ENCODE measurements around the gene RRP7A. TPM values are rescaled to one million over a fixed set of nuclear protein-coding genes. Genes with fewer than 3 reads are reported as not detected.
"Not testable (repeated sequence)": the region's sequence is repeated elsewhere in the genome, so short reads cannot be mapped to it uniquely, and the experiment has no call there.

The RRP7A gene
- total RNA-seq, 2 experiments from 2014 or later: 45.4 to 48.3 TPM

DNA sequence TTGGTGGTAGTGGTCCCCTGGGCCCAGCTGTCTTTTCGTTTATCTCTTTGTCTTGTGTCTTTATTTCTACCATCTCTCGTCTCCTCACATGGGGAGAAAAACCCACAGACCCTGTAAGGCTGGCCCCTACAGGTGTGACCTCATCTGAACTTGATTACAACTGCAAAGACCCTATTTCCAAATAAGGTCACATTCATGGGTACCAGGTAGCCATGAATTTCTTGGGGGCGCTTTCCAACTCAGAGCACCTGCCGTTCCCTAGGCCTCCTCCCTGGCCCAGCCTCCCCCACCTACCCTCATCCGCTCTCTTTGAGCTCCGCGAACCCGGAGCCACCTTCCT lies 14.0 kb upstream of the RRP7A start:
- Mint-ChIP-seq H3K27ac (peak overlapping the region; percentile 87), H3K9me3 (no peaks in the 10 kb centered on the region), H3K4me3 (peak overlapping the region; percentile 84), H3K4me1 (ENCODE audit: low read depth) (peaks cover 9% of the 10 kb centered on the region), H3K27me3 (no peaks in the 10 kb centered on the region), H3K36me3 (ENCODE audit: low read depth) (no peaks in the 10 kb centered on the region)
- ChIA-PET CTCF (interaction anchor here (1.4 to 1.6 kb wide), 2 partner anchors 12 to 27 kb away, joined by 3 to 4 read pairs; no protein-coding TSS in a partner anchor), POLR2A (no interaction called here)
- Histone ChIP-seq H3K9me3 (ENCODE audit: control insufficient read depth in 1 of 2, insufficient read depth in 1 of 2, low read length in 2 of 2) (no peaks in the 10 kb centered on the region), H3K27me3 (ENCODE audit: control insufficient read depth in 1 of 2, insufficient read depth in 2 of 2, low read length in 2 of 2) (no peaks in the 10 kb centered on the region), H3K27ac (ENCODE audit: low read depth in 1 of 2, low read length in 2 of 2) (peak overlapping the region; percentile 48 to 81), H3K4me3 (ENCODE audit: low read length) (peak overlapping the region; percentile 53), H3K36me3 (ENCODE audit: insufficient read depth, low read length) (no peaks in the 10 kb centered on the region), H3K4me1 (ENCODE audit: insufficient read depth, low read length) (peaks cover 14% of the 10 kb centered on the region)
- ATAC-seq (ENCODE audit: poor library complexity) (no peak), DNase-seq (no peak)
- intact Hi-C loops (cut with DNase I, micrococcal nuclease): loop anchor here in 1 of 2 experiments (5.0 kb wide), 1 partner anchor 289 kb away; no protein-coding TSS in a partner anchor
- TF ChIP-seq, protein P1, sequence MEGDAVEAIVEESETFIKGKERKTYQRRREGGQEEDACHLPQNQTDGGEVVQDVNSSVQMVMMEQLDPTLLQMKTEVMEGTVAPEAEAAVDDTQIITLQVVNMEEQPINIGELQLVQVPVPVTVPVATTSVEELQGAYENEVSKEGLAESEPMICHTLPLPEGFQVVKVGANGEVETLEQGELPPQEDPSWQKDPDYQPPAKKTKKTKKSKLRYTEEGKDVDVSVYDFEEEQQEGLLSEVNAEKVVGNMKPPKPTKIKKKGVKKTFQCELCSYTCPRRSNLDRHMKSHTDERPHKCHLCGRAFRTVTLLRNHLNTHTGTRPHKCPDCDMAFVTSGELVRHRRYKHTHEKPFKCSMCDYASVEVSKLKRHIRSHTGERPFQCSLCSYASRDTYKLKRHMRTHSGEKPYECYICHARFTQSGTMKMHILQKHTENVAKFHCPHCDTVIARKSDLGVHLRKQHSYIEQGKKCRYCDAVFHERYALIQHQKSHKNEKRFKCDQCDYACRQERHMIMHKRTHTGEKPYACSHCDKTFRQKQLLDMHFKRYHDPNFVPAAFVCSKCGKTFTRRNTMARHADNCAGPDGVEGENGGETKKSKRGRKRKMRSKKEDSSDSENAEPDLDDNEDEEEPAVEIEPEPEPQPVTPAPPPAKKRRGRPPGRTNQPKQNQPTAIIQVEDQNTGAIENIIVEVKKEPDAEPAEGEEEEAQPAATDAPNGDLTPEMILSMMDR (IDR thresholded peaks at IDR 0.05): no peak

DNA sequence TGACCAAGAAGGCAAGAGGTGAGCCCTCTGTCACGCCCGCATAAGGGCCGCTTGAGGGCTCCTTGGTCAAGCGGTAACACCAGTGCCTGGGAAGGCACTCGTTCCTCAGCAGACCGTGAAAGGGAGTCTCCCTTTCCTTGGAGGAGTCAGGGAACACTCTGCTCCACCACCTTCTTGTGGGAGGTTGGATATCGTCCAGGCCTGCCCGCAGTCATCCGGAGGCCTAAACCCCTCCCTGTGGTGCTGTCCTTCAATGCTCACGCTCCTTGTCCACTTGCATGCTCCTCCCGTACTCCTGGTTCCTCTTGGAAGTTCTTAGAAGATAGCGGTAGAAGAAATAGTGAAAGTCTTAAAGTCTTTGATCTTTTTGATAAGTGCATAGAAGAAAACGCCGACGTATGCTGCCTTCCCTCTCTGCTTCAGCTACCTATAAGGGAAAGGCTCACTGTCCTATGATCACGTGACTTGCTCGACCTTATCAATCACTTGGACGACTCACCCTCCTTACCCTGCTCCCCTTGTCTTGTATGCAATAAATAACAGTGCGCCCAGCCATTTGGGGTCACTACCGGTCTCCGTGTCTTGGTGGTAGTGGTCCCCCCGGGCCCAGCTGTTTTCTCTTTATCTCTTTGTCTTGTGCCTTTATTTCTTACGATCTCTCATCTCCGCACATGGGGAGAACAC lies 11.9 kb upstream of the RRP7A start:
- H3K4me3 Mint-ChIP-seq; H3K36me3 Mint-ChIP-seq (ENCODE audit: low read depth); H3K27ac ChIP-seq (ENCODE audit: low read depth in 1 of 2, low read length in 2 of 2); H3K27me3 Mint-ChIP-seq; H3K9me3 Mint-ChIP-seq; ATAC-seq (ENCODE audit: poor library complexity); CTCF ChIA-PET; H3K4me3 ChIP-seq (ENCODE audit: low read length); H3K27ac Mint-ChIP-seq; H3K4me1 Mint-ChIP-seq (ENCODE audit: low read depth); H3K36me3 ChIP-seq (ENCODE audit: insufficient read depth, low read length); H3K9me3 ChIP-seq (ENCODE audit: control insufficient read depth in 1 of 2, insufficient read depth in 1 of 2, low read length in 2 of 2); H3K27me3 ChIP-seq (ENCODE audit: control insufficient read depth in 1 of 2, insufficient read depth in 2 of 2, low read length in 2 of 2): not testable (repeated sequence)
- H3K4me1 ChIP-seq (ENCODE audit: insufficient read depth, low read length): peaks cover 14% of the 10 kb centered on the region
- POLR2A ChIA-PET: interaction anchor here (0.6 kb wide), 1 partner anchor 569 kb away, joined by 3 read pairs; no protein-coding TSS in a partner anchor
- intact Hi-C loops (cut with DNase I, micrococcal nuclease): loop anchor here in 1 of 2 experiments (5.0 kb wide), 1 partner anchor 291 kb away; no protein-coding TSS in a partner anchor
- peak in 1 of 14 experiments; percentile 18 for DNase-seq

DNA sequence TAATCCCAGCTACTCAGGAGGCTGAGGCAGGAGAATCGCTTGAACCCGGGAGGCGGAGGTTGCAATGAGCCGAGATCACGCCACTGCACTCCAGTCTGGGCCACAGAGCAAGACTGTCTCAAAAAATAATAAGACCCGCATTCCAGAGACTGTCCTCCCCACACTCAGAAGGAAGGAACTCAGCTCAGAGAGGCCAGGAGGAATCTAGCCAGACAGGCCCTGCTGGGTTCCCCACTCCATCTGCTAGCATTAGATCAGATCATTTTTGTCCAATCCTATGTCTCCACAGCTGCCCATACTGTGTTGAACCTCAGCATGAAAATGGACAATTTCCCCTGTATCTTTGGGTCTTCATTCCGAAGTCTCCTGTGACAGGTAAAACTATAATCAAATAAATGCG lies 9.8 kb upstream of the RRP7A start:
- H3K4me1 Mint-ChIP-seq (ENCODE audit: low read depth); DNase-seq; H3K27me3 ChIP-seq (ENCODE audit: control insufficient read depth in 1 of 2, insufficient read depth in 2 of 2, low read length in 2 of 2); H3K27ac ChIP-seq (ENCODE audit: low read depth in 1 of 2, low read length in 2 of 2); H3K9me3 ChIP-seq (ENCODE audit: control insufficient read depth in 1 of 2, insufficient read depth in 1 of 2, low read length in 2 of 2); H3K27me3 Mint-ChIP-seq; H3K36me3 Mint-ChIP-seq (ENCODE audit: low read depth); POLR2A ChIA-PET; H3K4me3 ChIP-seq (ENCODE audit: low read length); ATAC-seq (ENCODE audit: poor library complexity); H3K4me3 Mint-ChIP-seq; H3K9me3 Mint-ChIP-seq; H3K27ac Mint-ChIP-seq; H3K36me3 ChIP-seq (ENCODE audit: insufficient read depth, low read length); CTCF ChIA-PET: not testable (repeated sequence)
- peaks cover 14% of the 10 kb centered on the region for H3K4me1 ChIP-seq (ENCODE audit: insufficient read depth, low read length)
- intact Hi-C loops (cut with DNase I, micrococcal nuclease): loop anchor here in 1 of 2 experiments (10.0 kb wide), 1 partner anchor 445 kb away; no protein-coding TSS in a partner anchor

DNA sequence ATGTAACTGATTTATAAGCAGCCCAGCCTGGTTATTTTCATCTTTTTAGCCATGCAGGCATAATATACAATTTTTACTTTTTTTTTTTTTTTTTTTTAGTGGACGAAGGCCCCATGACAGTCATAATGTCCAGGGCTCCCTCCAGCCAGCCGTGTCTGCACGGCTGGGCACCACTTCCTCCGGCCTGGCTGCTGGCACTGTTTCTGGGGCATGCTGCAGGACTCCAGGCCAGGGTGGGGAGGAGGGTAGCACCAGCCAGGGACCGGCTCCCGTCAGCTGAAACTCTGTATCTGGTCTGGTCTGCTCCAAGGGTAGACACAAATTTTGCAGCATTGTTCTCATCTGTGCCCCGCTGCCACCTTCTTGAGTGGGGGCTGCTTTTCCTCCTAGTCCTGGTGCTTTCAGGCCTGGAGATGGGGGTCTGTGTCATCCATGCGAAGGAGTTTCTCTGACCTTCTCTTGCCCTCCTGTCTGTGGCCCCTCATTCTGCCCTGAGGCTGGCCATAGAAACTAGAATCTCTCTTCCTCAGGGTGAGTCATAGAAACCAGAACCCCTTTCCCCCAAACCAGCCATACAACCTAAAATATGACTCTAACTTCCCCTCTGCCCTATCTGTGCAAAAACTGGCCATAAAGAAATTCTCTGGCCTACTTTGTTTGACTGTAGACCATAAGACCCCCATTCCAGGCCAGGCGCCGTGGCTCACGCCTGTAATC lies 9.2 kb upstream of the RRP7A start:
- Mint-ChIP-seq H3K4me3 (no peak overlapping the region), H3K27me3 (no peaks in the 10 kb centered on the region), H3K27ac (no peak overlapping the region), H3K4me1 (ENCODE audit: low read depth) (peaks cover 8% of the 10 kb centered on the region), H3K9me3 (no peaks in the 10 kb centered on the region), H3K36me3 (ENCODE audit: low read depth) (no peaks in the 10 kb centered on the region)
- Histone ChIP-seq H3K27me3 (ENCODE audit: control insufficient read depth in 1 of 2, insufficient read depth in 2 of 2, low read length in 2 of 2) (no peaks in the 10 kb centered on the region), H3K36me3 (ENCODE audit: insufficient read depth, low read length) (no peaks in the 10 kb centered on the region), H3K9me3 (ENCODE audit: control insufficient read depth in 1 of 2, insufficient read depth in 1 of 2, low read length in 2 of 2) (no peaks in the 10 kb centered on the region), H3K4me3 (ENCODE audit: low read length) (no peak overlapping the region), H3K27ac (ENCODE audit: low read depth in 1 of 2, low read length in 2 of 2) (no peak overlapping the region), H3K4me1 (ENCODE audit: insufficient read depth, low read length) (peaks cover 11% of the 10 kb centered on the region)
- DNase-seq (peak in 1 of 14 experiments; percentile 13), ATAC-seq (ENCODE audit: poor library complexity) (no peak)
- TF ChIP-seq, protein P1 (IDR thresholded peaks at IDR 0.05): no peak
- CTCF ChIA-PET: no interaction called here
- POLR2A ChIA-PET: no interaction called here
- intact Hi-C loops (cut with DNase I, micrococcal nuclease): loop anchor here in 1 of 2 experiments (10.0 kb wide), 1 partner anchor 444 kb away; no protein-coding TSS in a partner anchor

Measured in CD4-positive, alpha-beta T cell (primary cell).